ENCODE results near the gene EXOC3.

The EXOC3 gene

GRCh38 chr5:464843-465590, 22.0 kb downstream of the EXOC3 start:
- H3K4me3 ChIP-seq (ENCODE audit: control insufficient read depth, low read depth, low read length) = no peak overlapping the region
- DNase-seq (ENCODE audit: low read depth) = no peak
- TF ChIP-seq, protein P1, sequence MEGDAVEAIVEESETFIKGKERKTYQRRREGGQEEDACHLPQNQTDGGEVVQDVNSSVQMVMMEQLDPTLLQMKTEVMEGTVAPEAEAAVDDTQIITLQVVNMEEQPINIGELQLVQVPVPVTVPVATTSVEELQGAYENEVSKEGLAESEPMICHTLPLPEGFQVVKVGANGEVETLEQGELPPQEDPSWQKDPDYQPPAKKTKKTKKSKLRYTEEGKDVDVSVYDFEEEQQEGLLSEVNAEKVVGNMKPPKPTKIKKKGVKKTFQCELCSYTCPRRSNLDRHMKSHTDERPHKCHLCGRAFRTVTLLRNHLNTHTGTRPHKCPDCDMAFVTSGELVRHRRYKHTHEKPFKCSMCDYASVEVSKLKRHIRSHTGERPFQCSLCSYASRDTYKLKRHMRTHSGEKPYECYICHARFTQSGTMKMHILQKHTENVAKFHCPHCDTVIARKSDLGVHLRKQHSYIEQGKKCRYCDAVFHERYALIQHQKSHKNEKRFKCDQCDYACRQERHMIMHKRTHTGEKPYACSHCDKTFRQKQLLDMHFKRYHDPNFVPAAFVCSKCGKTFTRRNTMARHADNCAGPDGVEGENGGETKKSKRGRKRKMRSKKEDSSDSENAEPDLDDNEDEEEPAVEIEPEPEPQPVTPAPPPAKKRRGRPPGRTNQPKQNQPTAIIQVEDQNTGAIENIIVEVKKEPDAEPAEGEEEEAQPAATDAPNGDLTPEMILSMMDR (conservative IDR thresholded peaks at IDR 0.05; ENCODE audit: control insufficient read depth, insufficient read depth, low read depth, low read length) = no peak

DNA sequence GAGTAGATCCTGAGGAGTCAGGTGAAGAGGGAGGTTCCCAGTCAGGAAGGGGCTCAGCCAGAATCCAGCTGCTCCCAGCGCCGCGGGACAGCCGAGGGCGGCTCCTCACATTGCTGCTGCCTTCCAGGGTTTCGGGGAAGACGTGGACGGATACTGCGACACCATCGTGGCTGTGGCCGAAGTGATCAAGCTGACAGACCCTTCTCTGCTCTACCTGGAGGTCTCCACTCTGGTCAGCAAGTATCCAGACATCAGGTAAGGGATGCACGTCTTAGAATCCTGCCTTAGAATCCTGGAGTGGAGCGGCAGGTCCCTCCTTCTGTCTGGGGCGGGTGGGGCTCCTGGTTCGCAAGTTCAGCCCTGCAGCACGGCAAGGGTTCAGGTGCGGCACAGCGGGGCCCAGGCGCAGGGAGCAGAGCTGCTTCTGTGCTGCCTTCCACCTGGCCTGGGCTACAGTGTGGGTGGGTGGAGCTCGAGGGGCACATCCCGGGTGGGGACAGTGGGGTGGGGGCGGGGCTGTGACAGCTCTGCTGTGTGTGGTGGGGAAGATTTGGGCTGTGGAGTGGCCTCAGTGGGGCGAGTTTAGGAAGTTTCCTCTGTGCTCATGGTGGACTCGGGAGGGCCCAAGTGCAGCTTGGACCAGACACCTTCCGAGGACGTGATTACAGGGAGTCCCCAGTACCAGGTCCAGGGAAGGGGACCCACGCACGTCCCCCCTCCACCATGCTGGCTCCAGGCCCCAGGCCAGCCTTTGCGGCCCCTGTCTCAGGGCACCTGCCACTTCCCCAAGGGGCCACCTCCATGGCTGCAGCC, 22.8 kb downstream of the EXOC3 start:
- DNase-seq (ENCODE audit: low read depth) = no peak
- TF ChIP-seq, protein P1 (conservative IDR thresholded peaks at IDR 0.05; ENCODE audit: control insufficient read depth, insufficient read depth, low read depth, low read length) = no peak
- no peak overlapping the region for H3K4me3 ChIP-seq (ENCODE audit: control insufficient read depth, low read depth, low read length)

GRCh38 chr5:466661-467310, 23.8 kb downstream of the EXOC3 start:
- DNase-seq (ENCODE audit: low read depth) = no peak
- TF ChIP-seq, protein P1 (conservative IDR thresholded peaks at IDR 0.05; ENCODE audit: control insufficient read depth, insufficient read depth, low read depth, low read length) = no peak
- H3K4me3 ChIP-seq (ENCODE audit: control insufficient read depth, low read depth, low read length) = no peak overlapping the region

- TF ChIP-seq, protein P1 (conservative IDR thresholded peaks at IDR 0.05; ENCODE audit: control insufficient read depth, insufficient read depth, low read depth, low read length) = no peak
- no peak overlapping the region for H3K4me3 ChIP-seq (ENCODE audit: control insufficient read depth, low read depth, low read length)
- DNase-seq (ENCODE audit: low read depth) = no peak
Observed at GRCh38 chr5:468401-468800, 25.4 kb downstream of the EXOC3 start.

DNA sequence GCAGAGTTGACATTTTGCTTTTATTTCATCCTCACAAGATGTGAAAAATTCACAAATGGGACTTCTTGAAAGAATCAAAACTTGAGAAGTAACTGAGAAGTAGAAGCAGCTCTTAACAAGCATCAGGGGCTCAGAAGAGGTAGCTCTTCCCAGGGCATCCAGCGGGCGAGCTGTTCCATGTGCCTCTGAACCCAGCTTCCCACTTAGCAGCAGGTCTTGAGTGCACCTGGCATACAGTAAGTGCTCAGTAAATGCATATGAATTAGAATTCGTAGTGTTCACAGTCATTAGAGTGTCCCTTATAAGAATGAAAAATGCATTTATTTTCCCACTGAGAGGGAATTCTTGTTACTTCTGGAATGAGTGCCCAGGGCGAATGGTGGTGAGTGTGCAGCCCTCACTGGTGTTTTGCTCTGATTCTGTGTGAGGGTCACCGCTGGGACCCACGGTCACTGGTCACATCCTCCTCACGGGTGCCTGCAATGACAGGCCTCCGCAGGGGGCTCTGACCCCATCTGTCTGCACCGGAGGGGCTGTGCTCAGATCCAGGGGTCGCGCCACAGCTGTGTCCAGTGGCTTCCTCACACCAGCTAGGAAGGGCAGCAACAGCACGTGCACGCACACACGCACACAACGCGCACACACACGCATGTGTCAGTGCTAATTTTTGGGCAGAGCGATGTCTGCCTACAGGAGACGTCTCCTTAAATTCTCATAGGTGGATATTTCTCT, 26.9 kb downstream of the EXOC3 start:
- TF ChIP-seq, protein P1 (conservative IDR thresholded peaks at IDR 0.05; ENCODE audit: control insufficient read depth, insufficient read depth, low read depth, low read length) = no peak
- H3K4me3 ChIP-seq (ENCODE audit: control insufficient read depth, low read depth, low read length) = no peak overlapping the region
- no peak for DNase-seq (ENCODE audit: low read depth)

All from fibroblast of mammary gland (primary cell).